ENCODE data around the gene SMAD7.

DNA sequence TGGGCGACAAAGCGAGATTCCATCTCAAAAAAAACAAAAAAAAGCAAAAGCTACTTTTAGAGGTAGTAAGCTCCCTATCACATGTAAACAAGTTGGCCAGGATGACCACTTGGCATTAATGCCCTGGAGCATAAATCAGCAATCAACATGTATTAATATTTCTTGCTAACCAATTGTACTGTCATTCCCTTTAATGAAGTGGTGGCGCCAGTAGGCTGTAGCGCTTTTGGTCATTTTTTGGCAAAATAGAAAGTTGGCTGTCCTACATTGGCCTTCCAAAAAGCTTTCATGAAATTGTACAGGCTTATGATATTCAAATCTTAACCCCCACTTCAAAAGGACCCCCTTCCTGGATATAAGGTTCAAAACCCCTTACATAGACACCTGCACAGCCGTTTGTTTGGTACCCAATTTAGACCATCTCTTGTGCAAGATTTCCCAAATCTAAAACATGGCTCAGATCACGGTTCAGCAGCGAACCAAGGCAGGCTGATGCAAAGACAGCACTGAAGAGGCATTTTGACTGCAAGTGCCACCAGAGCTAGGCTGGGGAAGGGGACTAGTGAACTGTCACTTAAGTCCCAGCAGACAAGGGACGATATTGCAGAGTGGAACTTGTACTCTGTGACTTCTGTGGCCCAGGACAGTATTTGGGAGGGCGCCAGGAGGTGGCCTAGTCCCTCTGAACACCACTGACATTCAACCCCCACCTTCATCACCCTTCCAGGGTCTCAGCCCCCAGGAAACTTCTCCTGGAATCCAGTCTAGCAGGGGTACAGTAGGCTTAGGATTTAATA lies 31.9 kb downstream of the SMAD7 start:
- TF ChIP-seq CTCF (IDR thresholded peaks at IDR 0.05) (no peak), POLR2A (IDR thresholded peaks at IDR 0.05) (no peak), POLR2AphosphoS5 (IDR thresholded peaks at IDR 0.05) (no peak), EP300 (IDR thresholded peaks at IDR 0.05) (no peak)
